A673 (cell line): Measurements from ENCODE around the gene PLCD1. TPM values are rescaled to one million over a fixed set of nuclear protein-coding genes. Genes with fewer than 3 reads are reported as not detected.

ENCODE experiments used
- BruUV-seq: library from RNA; stranded (reverse); fragments of 400-500 nt; replicated peaks from 2 replicates; lab custom pipeline; 2021; lab: Mats Ljungman, UMichigan
- CTCF ChIA-PET: fragments of 300-600 bp; sonication (Branson Sonifier 250); formaldehyde crosslinking; loops from one replicate; lab custom pipeline; 2022; ENCODE audit warnings: antibody characterized with exemption; lab: Charles Lee
- POLR2A ChIA-PET: fragments of 300-600 bp; sonication (Branson Sonifier 250); formaldehyde crosslinking; loops from one replicate; lab custom pipeline; 2022; ENCODE audit warnings: antibody characterized with exemption; ENCODE audit not compliant: low non-redundant PET; lab: Charles Lee
- DNase-seq: peaks from one replicate; pipeline ENCODE4 v3.0.0-alpha.2; 2015; ENCODE audit warnings: low spot score
- H3K27ac ChIP-seq: fragments of 200-600 bp; sonication (generic); 2 replicates; pipeline ENCODE4 v1.5.1; 2016; ENCODE audit warnings: mixed run types, low read depth, mild to moderate bottlenecking, mixed read lengths, antibody characterized with exemption, low read length; ENCODE audit not compliant: poor library complexity, severe bottlenecking
- H3K27me3 ChIP-seq: fragments of 200-600 bp; sonication (generic); replicated peaks from 2 replicates; pipeline ENCODE4 v1.6.1; 2017; ENCODE audit warnings: mixed run types, low read depth, mild to moderate bottlenecking, mixed read lengths, antibody characterized with exemption, low read length; ENCODE audit not compliant: insufficient read depth, poor library complexity
- H3K36me3 ChIP-seq: fragments of 200-600 bp; sonication (generic); 2 replicates; pipeline ENCODE4 v1.6.1; 2016; ENCODE audit warnings: mixed run types, mild to moderate bottlenecking, mixed read lengths, antibody characterized with exemption, low read length; ENCODE audit not compliant: insufficient read depth, poor library complexity, severe bottlenecking
- H3K4me1 ChIP-seq: fragments of 200-600 bp; sonication (generic); 2 replicates; pipeline ENCODE4 v1.6.1; 2017; ENCODE audit warnings: mixed run types, mild to moderate bottlenecking, mixed read lengths, antibody characterized with exemption, low read length; ENCODE audit not compliant: insufficient read depth, poor library complexity, severe bottlenecking
- H3K4me3 ChIP-seq: fragments of 200-600 bp; sonication (generic); 2 replicates; pipeline ENCODE4 v1.5.1; 2016; ENCODE audit warnings: low read depth, mixed run types, mild to moderate bottlenecking, mixed read lengths, low read length; ENCODE audit not compliant: poor library complexity, severe bottlenecking
- H3K9me3 ChIP-seq: fragments of 200-600 bp; sonication (generic); 2 replicates; pipeline ENCODE4 v1.6.1; 2016; ENCODE audit warnings: mixed run types, low read depth, mild to moderate bottlenecking, mixed read lengths, antibody characterized with exemption, low read length; ENCODE audit not compliant: poor library complexity, severe bottlenecking
- CTCF ChIP-seq: fragments of 300-800, 200-600 bp; sonication (generic); conservative IDR thresholded peaks from 2 replicates; pipeline ENCODE4 v1.5.1; 2017; ENCODE audit warnings: low read depth, mild to moderate bottlenecking, antibody characterized with exemption, low read length, moderate library complexity, mixed read lengths
- EZH2 ChIP-seq: fragments of 200-600 bp; sonication (generic); IDR thresholded peaks from 2 replicates; pipeline ENCODE4 v1.6.1; 2017; ENCODE audit warnings: borderline replicate concordance, low read depth, mild to moderate bottlenecking, mixed read lengths, antibody characterized with exemption, low read length; ENCODE audit not compliant: poor library complexity, severe bottlenecking
- intact Hi-C: fragments of 100-400 bp; cut with micrococcal nuclease; formaldehyde crosslinking; loops from one replicate; pipeline ENCODE4 v1.10.0; 2022; ENCODE audit not compliant: unreplicated experiment
- microRNA-seq: library from miRNA; unstranded; fragments of <30 nt; microRNA quantifications from one replicate; pipeline ENCODE4 v1.2.0, GENCODE V29; 2021
- total RNA-seq: library from RNA; stranded (reverse); gene quantifications from 2 replicates; pipeline ENCODE4 v1.2.3, GENCODE V29; 2021

The PLCD1 gene
- total RNA-seq, 1 experiment from 2014 or later = 1.1 TPM

DNA sequence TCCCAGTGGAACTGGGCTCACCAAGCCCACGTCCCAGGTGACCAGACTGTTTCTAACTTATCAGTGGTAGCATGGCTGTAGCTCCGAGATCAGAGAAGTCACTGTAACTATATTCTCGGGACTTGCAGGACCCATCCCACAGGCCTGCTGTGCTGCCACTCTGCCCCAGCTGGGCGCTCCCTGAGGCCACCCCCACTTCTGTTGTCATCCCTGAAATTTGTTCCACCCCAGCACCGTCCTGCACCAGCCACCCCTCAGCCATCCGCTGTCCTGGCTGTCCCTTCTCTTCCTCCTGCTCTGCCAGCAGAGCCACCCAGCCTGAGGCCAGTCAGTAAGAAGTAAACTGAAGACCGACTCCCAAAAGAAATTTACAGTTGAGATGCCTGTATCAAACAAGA, 71.9 kb downstream of the PLCD1 start:
- no peak overlapping the region for H3K4me3 ChIP-seq
- no peak for DNase-seq
- POLR2A ChIA-PET = no interaction called here
- intact Hi-C loops = no loop called here
- H3K27ac ChIP-seq = peak overlapping the region; percentile 67
- CTCF ChIA-PET = no interaction called here
- BruUV-seq = no TSS peak
- peaks cover 65% of the 10 kb centered on the region for H3K4me1 ChIP-seq
- TF ChIP-seq EZH2 (no peak), CTCF (no peak)
- no peaks in the 10 kb centered on the region for H3K9me3 ChIP-seq
- no peaks in the 10 kb centered on the region for H3K27me3 ChIP-seq
- no peaks in the 10 kb centered on the region for H3K36me3 ChIP-seq

Small RNAs within 50 kb of the gene (microRNA-seq; reads per million reads assigned to microRNA genes)
- gene MIR26A1 = 16.4 reads per million, percentile 40 among the genes with 10 or more reads in this experiment

Other genes starting within 250 kb of the PLCD1 start
- 13.2 and 14.0 TPM in 2 replicates for gene CTDSPL, start 167.8 kb downstream of the PLCD1 start, total RNA-seq
- 2.9 and 4.2 TPM in 2 replicates for gene VILL, start 38.9 kb downstream of the PLCD1 start, total RNA-seq
- gene DLEC1, start 9.6 kb upstream of the PLCD1 start, total RNA-seq = not detected in 2 replicates
- gene ACAA1, start 107.5 kb upstream of the PLCD1 start, total RNA-seq = 24.0 and 27.4 TPM in 2 replicates
- 11.9 and 13.1 TPM in 2 replicates for gene MYD88, start 109.0 kb upstream of the PLCD1 start, total RNA-seq
- gene OXSR1, start 135.9 kb upstream of the PLCD1 start, total RNA-seq = 30.9 and 31.1 TPM in 2 replicates
- gene SLC22A13, start 236.2 kb upstream of the PLCD1 start, total RNA-seq = 0.66 and 1.1 TPM in 2 replicates